HepG2 (cell line): ENCODE results near the gene MARCHF2. TPM values are rescaled to one million over a fixed set of nuclear protein-coding genes. Genes with fewer than 3 reads are reported as not detected.

ENCODE experiments used
- HOXA5 ChIP-seq: sonication (generic); formaldehyde crosslinking; IDR thresholded peaks from 2 replicates; pipeline ENCODE4 v1.4.0; 2020; ENCODE audit warnings: missing genetic modification reagents
- HOXA7 ChIP-seq: sonication (generic); formaldehyde crosslinking; IDR thresholded peaks from 2 replicates; pipeline ENCODE4 v1.8.1; 2022; ENCODE audit warnings: mild to moderate bottlenecking, missing genetic modification reagents, moderate library complexity
- JUND ChIP-seq: sonication (generic); formaldehyde crosslinking; IDR thresholded peaks from 2 replicates; pipeline ENCODE4 v1.8.0; 2022; ENCODE audit warnings: mild to moderate bottlenecking, missing genetic modification reagents
- KDM4B ChIP-seq: sonication (generic); formaldehyde crosslinking; IDR thresholded peaks from 2 replicates; pipeline ENCODE4 v1.4.0; 2020; ENCODE audit warnings: missing genetic modification reagents
- KDM5B ChIP-seq: sonication (generic); formaldehyde crosslinking; IDR thresholded peaks from 2 replicates; pipeline ENCODE4 v1.4.0; 2020; ENCODE audit warnings: missing genetic modification reagents, mild to moderate bottlenecking, borderline replicate concordance
- KLF15 ChIP-seq: sonication (generic); formaldehyde crosslinking; IDR thresholded peaks from 2 replicates; pipeline ENCODE4 v1.8.1; 2023; ENCODE audit warnings: borderline replicate concordance, mild to moderate bottlenecking, inconsistent platforms, missing genetic modification reagents, mixed read lengths
- NR2F1 ChIP-seq, 2 experiments: fragments of 450-650 bp in 1 of 2; formaldehyde crosslinking in 1 of 2; IDR thresholded peaks; 2 replicates each; pipeline versions ENCODE4 v1.5.0 to v1.6.1; 2016 to 2020; ENCODE audit warnings: mild to moderate bottlenecking in 1 of 2, missing compliant biosample characterization in 1 of 2, missing genetic modification reagents in 1 of 2, moderate library complexity in 1 of 2
- RAD51 ChIP-seq: fragments of 450-650 bp; IDR thresholded peaks from 2 replicates; pipeline ENCODE4 v1.6.1; 2016; ENCODE audit warnings: borderline replicate concordance
- RFX1 ChIP-seq: fragments of 450-650 bp; IDR thresholded peaks from 2 replicates; pipeline ENCODE4 v1.6.1; 2017
- RXRA ChIP-seq: sonication (generic); formaldehyde crosslinking; IDR thresholded peaks from 2 replicates; pipeline ENCODE4 v1.5.1; 2020; ENCODE audit warnings: missing genetic modification reagents
- TAF15 ChIP-seq: fragments of 200-400 bp; formaldehyde crosslinking; IDR thresholded peaks from one replicate; pipeline ENCODE4 v1.6.1; 2018; ENCODE audit warnings: mild to moderate bottlenecking, low read depth, low read length; ENCODE audit not compliant: poor library complexity, severe bottlenecking
- TBL1XR1 ChIP-seq: fragments of 150-350 bp; IDR thresholded peaks from 2 replicates; pipeline ENCODE4 v1.6.1; 2014; ENCODE audit warnings: borderline replicate concordance, low read length; ENCODE audit not compliant: partially characterized antibody
- ZC3H13 ChIP-seq: sonication (generic); formaldehyde crosslinking; IDR thresholded peaks from 2 replicates; pipeline ENCODE4 v1.8.1; 2023; ENCODE audit warnings: mild to moderate bottlenecking, missing genetic modification reagents, moderate library complexity
- ZFY ChIP-seq: sonication (generic); formaldehyde crosslinking; IDR thresholded peaks from 2 replicates; pipeline ENCODE4 v1.4.0; 2020; ENCODE audit warnings: missing genetic modification reagents
- ZNF101 ChIP-seq: sonication (generic); formaldehyde crosslinking; IDR thresholded peaks from 2 replicates; pipeline ENCODE4 v1.4.0; 2020; ENCODE audit warnings: mild to moderate bottlenecking, low read depth, missing genetic modification reagents, borderline replicate concordance
- ZNF772 ChIP-seq: sonication (generic); formaldehyde crosslinking; IDR thresholded peaks from 2 replicates; pipeline ENCODE4 v1.5.0; 2020; ENCODE audit warnings: mild to moderate bottlenecking, missing genetic modification reagents
- ZNF780A ChIP-seq: sonication (generic); formaldehyde crosslinking; IDR thresholded peaks from 2 replicates; pipeline ENCODE4 v1.8.0; 2022; ENCODE audit warnings: mild to moderate bottlenecking, missing genetic modification reagents, moderate library complexity
- polyA plus RNA-seq, 8 experiments: library from polyadenylated mRNA; depleted of rRNA in 3 of 8; stranded (reverse) in 7 of 8; unstranded in 1 of 8; fragments of >200 nt; fragmentation: Illumina TruSeq in 4 of 8; extraction: Trizol in 4 of 8; gene quantifications; 2 replicates each; pipeline versions ENCODE4 v1.2.1 to v1.2.3, GENCODE V29; 2011 to 2016; ENCODE audit warnings: low read depth in 4 of 8, missing spikeins in 1 of 8, mixed read lengths in 1 of 8; ENCODE audit not compliant: insufficient read depth in 1 of 8
- total RNA-seq, 5 experiments: library from RNA; depleted of rRNA; stranded (reverse); fragments of >200 nt; fragmentation: Illumina TruSeq; extraction: Trizol; gene quantifications; 2 replicates each; pipeline ENCODE4 v1.2.3, GENCODE V29; 2016; ENCODE audit warnings: low read depth in 1 of 5
- TF ChIP-seq, protein P1 (sequence below), 2 experiments: fragments of 450-650 bp in 1 of 2; sonication (generic) in 1 of 2; formaldehyde crosslinking; IDR thresholded peaks; 2 replicates each; pipeline versions ENCODE4 v1.5.0 to v1.8.0; 2020 to 2022; ENCODE audit warnings: mild to moderate bottlenecking in 1 of 2, missing genetic modification reagents in 1 of 2
- TF ChIP-seq, protein P2 (sequence below): sonication (generic); formaldehyde crosslinking; IDR thresholded peaks from 2 replicates; pipeline ENCODE4 v1.4.0; 2020; ENCODE audit warnings: mild to moderate bottlenecking, missing genetic modification reagents
- TF ChIP-seq, protein P3 (sequence below): sonication (generic); formaldehyde crosslinking; IDR thresholded peaks from 2 replicates; pipeline ENCODE4 v1.5.1; 2020; ENCODE audit warnings: missing genetic modification reagents, mild to moderate bottlenecking, borderline replicate concordance
- TF ChIP-seq, protein P4 (sequence below): IDR thresholded peaks from 2 replicates; pipeline ENCODE4 v1.6.1; 2016; ENCODE audit warnings: control low read depth

The MARCHF2 gene
- total and polyA plus RNA-seq, 2 of the 13 experiments (the other 11 are each of a cell fraction or from before 2014, with no cell fraction given) = 12.7 to 13.0 TPM

DNA sequence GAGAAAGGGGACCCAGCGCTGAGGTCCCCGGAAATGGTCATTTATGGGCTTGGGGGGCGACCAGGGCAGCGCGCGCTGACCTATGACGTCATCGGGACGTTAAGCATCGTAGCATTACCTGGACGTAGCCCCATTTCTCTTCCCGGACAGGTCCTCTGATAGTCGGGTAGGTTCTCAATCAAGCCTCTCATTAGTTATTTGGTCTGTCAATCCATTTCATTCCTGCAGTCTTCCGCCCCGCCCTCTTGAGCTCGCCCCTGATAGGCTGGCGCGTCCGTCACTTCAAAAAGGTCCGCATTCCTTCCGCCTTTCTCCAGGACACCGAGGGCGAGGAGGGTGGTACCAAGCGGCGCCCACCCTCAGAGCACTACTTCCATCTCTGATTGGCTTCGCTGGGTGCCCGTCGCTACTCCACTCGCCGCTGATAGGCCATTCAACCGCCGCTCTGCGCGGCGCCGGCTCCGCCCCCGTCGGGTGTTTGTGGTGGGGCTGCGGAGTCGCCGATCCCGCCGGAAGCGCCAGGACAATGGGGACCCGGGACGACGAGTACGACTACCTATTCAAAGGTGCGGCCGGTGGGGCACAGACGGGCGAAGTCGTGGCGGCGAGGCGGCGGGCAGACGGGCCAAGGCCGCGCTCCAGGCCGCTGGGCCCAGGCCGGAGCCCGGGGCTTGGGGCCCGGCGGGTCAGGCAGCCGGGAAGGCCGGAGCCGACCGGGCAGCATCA lies 23.1 kb upstream of the MARCHF2 start, which contains the start of gene RAB11B (continued):
- TF ChIP-seq ZNF780A (no peak), RFX1 (no peak), KDM5B (CRISPR knock-in tag) (peak; percentile 30; the same call in 1 of the 2 replicates), TAF15 (no peak), NR2F1 (CRISPR knock-in tag; IDR thresholded peaks at IDR 0.05) (peak in 1 of 2 experiments; percentile 40; a peak in 1 of 4 replicates), ZC3H13 (CRISPR knock-in tag) (0 out of 2 replicates have a peak, but pooled peaks have one; percentile 48), TBL1XR1 (no peak), RAD51 (no peak), ZFY (CRISPR knock-in tag) (peak; percentile 68), ZNF772 (no peak), KDM4B (CRISPR knock-in tag) (no peak), JUND (peak; percentile 72), HOXA7 (CRISPR knock-in tag) (no peak), KLF15 (CRISPR knock-in tag) (peak; percentile 27; the same call in 1 of the 2 replicates), HOXA5 (CRISPR knock-in tag) (no peak), RXRA (no peak), ZNF101 (CRISPR knock-in tag) (no peak)
- TF ChIP-seq, protein P1, sequence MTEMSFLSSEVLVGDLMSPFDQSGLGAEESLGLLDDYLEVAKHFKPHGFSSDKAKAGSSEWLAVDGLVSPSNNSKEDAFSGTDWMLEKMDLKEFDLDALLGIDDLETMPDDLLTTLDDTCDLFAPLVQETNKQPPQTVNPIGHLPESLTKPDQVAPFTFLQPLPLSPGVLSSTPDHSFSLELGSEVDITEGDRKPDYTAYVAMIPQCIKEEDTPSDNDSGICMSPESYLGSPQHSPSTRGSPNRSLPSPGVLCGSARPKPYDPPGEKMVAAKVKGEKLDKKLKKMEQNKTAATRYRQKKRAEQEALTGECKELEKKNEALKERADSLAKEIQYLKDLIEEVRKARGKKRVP (CRISPR knock-in tag; IDR thresholded peaks at IDR 0.05) = no peak
- TF ChIP-seq, protein P2, sequence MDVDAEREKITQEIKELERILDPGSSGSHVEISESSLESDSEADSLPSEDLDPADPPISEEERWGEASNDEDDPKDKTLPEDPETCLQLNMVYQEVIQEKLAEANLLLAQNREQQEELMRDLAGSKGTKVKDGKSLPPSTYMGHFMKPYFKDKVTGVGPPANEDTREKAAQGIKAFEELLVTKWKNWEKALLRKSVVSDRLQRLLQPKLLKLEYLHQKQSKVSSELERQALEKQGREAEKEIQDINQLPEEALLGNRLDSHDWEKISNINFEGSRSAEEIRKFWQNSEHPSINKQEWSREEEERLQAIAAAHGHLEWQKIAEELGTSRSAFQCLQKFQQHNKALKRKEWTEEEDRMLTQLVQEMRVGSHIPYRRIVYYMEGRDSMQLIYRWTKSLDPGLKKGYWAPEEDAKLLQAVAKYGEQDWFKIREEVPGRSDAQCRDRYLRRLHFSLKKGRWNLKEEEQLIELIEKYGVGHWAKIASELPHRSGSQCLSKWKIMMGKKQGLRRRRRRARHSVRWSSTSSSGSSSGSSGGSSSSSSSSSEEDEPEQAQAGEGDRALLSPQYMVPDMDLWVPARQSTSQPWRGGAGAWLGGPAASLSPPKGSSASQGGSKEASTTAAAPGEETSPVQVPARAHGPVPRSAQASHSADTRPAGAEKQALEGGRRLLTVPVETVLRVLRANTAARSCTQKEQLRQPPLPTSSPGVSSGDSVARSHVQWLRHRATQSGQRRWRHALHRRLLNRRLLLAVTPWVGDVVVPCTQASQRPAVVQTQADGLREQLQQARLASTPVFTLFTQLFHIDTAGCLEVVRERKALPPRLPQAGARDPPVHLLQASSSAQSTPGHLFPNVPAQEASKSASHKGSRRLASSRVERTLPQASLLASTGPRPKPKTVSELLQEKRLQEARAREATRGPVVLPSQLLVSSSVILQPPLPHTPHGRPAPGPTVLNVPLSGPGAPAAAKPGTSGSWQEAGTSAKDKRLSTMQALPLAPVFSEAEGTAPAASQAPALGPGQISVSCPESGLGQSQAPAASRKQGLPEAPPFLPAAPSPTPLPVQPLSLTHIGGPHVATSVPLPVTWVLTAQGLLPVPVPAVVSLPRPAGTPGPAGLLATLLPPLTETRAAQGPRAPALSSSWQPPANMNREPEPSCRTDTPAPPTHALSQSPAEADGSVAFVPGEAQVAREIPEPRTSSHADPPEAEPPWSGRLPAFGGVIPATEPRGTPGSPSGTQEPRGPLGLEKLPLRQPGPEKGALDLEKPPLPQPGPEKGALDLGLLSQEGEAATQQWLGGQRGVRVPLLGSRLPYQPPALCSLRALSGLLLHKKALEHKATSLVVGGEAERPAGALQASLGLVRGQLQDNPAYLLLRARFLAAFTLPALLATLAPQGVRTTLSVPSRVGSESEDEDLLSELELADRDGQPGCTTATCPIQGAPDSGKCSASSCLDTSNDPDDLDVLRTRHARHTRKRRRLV (CRISPR knock-in tag) = no peak
- TF ChIP-seq, protein P3, sequence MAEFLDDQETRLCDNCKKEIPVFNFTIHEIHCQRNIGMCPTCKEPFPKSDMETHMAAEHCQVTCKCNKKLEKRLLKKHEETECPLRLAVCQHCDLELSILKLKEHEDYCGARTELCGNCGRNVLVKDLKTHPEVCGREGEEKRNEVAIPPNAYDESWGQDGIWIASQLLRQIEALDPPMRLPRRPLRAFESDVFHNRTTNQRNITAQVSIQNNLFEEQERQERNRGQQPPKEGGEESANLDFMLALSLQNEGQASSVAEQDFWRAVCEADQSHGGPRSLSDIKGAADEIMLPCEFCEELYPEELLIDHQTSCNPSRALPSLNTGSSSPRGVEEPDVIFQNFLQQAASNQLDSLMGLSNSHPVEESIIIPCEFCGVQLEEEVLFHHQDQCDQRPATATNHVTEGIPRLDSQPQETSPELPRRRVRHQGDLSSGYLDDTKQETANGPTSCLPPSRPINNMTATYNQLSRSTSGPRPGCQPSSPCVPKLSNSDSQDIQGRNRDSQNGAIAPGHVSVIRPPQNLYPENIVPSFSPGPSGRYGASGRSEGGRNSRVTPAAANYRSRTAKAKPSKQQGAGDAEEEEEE (CRISPR knock-in tag) = no peak
- TF ChIP-seq, protein P4, sequence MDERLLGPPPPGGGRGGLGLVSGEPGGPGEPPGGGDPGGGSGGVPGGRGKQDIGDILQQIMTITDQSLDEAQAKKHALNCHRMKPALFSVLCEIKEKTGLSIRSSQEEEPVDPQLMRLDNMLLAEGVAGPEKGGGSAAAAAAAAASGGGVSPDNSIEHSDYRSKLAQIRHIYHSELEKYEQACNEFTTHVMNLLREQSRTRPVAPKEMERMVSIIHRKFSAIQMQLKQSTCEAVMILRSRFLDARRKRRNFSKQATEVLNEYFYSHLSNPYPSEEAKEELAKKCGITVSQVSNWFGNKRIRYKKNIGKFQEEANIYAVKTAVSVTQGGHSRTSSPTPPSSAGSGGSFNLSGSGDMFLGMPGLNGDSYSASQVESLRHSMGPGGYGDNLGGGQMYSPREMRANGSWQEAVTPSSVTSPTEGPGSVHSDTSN (CRISPR knock-in tag) = peak; percentile 99
